Prostate gland (tissue), 2 donors: ENCODE measurements around the gene SRA1.

Experiments
- CTCF ChIP-seq, 4 experiments: fragments of 200-600 bp in 2 of 4; fragments of 450-650 bp in 2 of 4; sonication (generic) in 2 of 4; IDR thresholded peaks; 1 replicate in 3 of 4; 2 replicates in 1 of 4; pipeline ENCODE4 v1.5.1; 2016 to 2019; ENCODE audit warnings: antibody characterized with exemption in 4 of 4, mild to moderate bottlenecking in 2 of 4, moderate library complexity in 2 of 4
- POLR2A ChIP-seq: fragments of 450-650 bp; IDR thresholded peaks from one replicate; pipeline ENCODE4 v1.6.1; 2016; ENCODE audit warnings: antibody characterized with exemption, mild to moderate bottlenecking
- POLR2AphosphoS5 ChIP-seq: sonication (generic); formaldehyde crosslinking; IDR thresholded peaks from one replicate; pipeline ENCODE4 v1.6.1; 2017; ENCODE audit warnings: antibody characterized with exemption

- TF ChIP-seq POLR2A = no peak
- TF ChIP-seq CTCF (IDR thresholded peaks at IDR 0.05) = peak in 3 of 4 experiments; percentile 21 to 43 (median 38)
- TF ChIP-seq POLR2AphosphoS5 = no peak
These were observed 18.0 kb upstream of the SRA1 start for GRCh38 chr5:140575309-140575708.
